IMR-90 (cell line): ENCODE data around the gene ASXL1.

Experiments
- BHLHE40 ChIP-seq: fragments of 150-350 bp; IDR thresholded peaks from 2 replicates; pipeline ENCODE4 v1.6.1; 2016; ENCODE audit warnings: mild to moderate bottlenecking, low read depth, low read length
- NFE2L2 ChIP-seq: fragments of 150-350 bp; IDR thresholded peaks from 2 replicates; pipeline ENCODE4 v1.6.1; 2016; ENCODE audit warnings: low read depth, mild to moderate bottlenecking, low read length
- POLR2A ChIP-seq: IDR thresholded peaks from 2 replicates; pipeline ENCODE4 v1.6.1; 2012; ENCODE audit warnings: mild to moderate bottlenecking, low read depth, low read length
- RAD21 ChIP-seq: IDR thresholded peaks from 2 replicates; pipeline ENCODE4 v1.6.1; 2012; ENCODE audit warnings: low read length, improper control_type of control experiment
- SMC3 ChIP-seq: fragments of 150-350 bp; IDR thresholded peaks from 2 replicates; pipeline ENCODE4 v1.6.1; 2016; ENCODE audit warnings: low read depth, mild to moderate bottlenecking, antibody characterized with exemption, low read length, moderate library complexity
- TF ChIP-seq, protein P1 (sequence below): conservative IDR thresholded peaks from 2 replicates; pipeline ENCODE4 v1.5.1; 2012; ENCODE audit warnings: mild to moderate bottlenecking, low read depth, low read length, improper control_type of control experiment

DNA sequence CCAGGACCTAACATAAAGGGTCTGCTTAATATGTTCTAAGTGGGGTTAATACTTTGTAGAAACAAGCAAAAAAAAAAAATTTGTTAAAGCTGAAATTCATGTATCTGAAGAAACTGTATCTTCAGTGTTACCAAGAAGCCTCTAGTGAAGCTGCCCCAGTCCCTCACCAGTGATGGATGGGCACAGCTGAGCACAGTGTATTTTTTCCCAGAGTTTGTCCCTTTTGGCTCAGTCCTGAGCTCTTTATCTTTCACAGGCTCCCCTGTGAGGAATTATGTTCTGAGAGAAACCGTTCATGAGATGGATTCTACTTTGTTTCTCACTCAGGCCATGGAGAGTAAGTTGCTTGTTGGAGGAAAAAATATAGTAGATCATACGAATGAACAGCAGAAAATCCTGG lies 42.2 kb upstream of the ASXL1 start:
- TF ChIP-seq, protein P1, sequence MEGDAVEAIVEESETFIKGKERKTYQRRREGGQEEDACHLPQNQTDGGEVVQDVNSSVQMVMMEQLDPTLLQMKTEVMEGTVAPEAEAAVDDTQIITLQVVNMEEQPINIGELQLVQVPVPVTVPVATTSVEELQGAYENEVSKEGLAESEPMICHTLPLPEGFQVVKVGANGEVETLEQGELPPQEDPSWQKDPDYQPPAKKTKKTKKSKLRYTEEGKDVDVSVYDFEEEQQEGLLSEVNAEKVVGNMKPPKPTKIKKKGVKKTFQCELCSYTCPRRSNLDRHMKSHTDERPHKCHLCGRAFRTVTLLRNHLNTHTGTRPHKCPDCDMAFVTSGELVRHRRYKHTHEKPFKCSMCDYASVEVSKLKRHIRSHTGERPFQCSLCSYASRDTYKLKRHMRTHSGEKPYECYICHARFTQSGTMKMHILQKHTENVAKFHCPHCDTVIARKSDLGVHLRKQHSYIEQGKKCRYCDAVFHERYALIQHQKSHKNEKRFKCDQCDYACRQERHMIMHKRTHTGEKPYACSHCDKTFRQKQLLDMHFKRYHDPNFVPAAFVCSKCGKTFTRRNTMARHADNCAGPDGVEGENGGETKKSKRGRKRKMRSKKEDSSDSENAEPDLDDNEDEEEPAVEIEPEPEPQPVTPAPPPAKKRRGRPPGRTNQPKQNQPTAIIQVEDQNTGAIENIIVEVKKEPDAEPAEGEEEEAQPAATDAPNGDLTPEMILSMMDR: no peak
- no peak for TF ChIP-seq SMC3
- no peak for TF ChIP-seq POLR2A
- TF ChIP-seq RAD21: no peak
- TF ChIP-seq NFE2L2: no peak
- TF ChIP-seq BHLHE40: no peak
